HCEC 1CT (cell line): ENCODE data around the gene ARL11.
A peak's percentile ranks its signal among the peaks of the same experiment; 100 is the strongest.

Experiments used
- DNase-seq: peaks from one replicate; pipeline ENCODE4 v3.0.0-alpha.2; 2017

The ARL11 gene

DNA sequence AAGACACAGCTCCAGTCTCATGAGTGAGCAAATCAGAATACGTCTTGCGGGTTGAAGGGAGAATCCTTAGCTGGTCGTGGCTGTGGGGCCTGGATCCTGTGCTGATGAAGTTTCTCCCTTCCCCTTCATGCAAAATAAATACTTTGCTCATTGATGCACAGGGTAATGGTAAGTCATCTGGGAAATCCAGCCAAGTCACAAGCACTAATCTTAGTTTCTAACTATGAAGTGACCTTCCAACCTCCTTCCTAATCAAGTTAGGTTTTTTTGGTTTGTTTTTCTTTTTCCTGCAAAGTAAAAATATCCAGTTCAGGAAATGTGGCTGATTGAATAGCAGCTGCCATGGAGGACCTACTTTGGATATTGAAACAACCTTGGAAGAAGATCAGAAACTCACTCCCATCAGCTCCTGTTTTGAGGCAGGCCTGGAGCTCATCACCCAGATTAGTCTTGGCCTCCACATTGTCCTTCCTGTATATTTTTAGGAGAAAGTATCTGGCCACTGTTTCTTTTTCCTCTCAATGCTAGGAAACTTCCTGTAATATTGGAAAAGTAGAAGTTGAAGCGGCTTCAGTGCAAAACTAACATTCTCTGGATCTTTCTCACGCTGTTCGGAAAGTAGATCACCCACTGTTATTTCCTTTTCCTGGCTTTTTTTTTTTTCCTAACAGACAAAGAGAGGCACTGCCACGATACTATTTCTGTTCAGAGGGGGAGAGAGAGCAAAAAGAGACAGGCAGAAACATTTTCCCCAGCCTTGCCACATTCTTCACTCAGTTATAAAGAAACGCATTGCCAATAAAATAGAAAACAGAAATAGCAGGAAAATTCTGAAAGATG lies 12.3 kb upstream of the ARL11 start:
- no peak for DNase-seq

DNA sequence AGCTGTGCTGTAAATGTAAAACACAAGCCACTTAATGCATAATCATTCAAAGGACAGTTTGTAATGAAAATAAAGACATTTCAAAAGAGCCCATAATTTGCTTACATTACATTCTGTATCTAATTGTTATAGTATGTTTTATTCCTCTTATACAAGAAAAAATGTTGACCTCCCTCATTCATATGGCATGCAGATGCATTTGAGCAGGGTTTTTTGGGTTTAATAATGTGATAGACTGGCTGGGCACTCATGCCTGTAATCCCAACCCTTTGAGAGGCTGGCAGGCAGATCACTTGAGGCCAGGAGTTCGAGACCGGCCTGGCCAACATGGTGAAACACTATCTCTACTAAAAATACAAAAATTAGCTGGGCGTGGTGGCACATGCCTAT lies 11.6 kb upstream of the ARL11 start:
- DNase-seq = no peak

DNA sequence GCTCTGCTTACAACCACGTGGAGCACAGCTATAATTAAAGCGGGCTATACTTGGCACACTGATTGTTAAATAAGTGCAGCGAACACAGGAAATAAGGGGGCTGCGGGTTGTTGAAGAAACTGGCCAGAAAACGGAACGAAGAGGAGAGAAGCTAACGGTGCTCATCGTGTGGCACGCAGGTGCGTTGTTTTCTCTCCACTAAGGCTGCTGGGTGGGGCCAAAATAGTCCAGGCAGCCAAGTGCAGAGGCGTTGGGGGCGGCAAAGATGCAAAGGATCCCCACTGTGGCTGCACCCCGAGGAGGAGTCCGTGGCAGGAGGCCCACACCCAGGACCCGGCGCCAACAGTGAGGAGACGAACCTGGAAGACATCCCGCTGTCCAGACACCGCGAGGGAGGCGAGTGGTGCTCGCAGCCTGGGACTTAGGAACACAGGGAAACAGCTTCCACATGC lies 8.1 kb upstream of the ARL11 start:
- DNase-seq = no peak

DNA sequence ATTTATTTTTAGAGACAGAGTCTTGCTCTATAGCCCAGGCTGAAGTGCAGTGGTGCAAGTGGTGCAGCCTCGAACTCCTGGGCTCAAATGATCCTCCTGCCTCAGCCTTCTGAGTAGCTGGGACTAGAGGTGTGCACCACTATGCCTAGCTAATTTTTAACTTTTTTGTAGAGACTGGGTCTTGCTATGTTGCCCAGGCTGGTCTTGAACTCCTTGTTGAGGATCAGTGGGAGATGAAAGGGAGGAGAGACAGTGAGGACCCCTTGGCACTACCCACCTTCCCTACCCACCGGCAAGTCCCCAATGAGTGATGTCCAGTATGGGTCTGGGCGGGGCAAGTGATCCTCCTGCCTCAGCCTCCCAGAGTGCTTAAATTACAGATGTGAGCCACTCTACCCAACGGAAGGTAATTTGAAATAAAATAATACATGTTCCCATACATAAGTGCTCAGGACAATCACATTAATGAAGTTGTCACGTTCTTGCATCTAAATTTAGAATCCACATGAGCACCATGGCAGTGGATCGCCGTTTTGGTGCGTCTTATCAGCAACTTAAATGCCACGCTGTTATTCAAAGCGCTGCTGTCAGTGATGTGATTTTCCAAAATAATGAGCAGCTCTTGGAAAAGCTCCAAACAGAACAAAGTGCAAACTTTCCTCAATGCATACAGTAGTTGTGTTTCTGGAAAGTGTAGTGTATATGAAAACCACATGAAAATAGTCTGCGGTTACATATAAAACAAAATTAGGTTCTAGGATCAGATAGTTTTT lies 5.9 kb upstream of the ARL11 start:
- DNase-seq = no peak

DNA sequence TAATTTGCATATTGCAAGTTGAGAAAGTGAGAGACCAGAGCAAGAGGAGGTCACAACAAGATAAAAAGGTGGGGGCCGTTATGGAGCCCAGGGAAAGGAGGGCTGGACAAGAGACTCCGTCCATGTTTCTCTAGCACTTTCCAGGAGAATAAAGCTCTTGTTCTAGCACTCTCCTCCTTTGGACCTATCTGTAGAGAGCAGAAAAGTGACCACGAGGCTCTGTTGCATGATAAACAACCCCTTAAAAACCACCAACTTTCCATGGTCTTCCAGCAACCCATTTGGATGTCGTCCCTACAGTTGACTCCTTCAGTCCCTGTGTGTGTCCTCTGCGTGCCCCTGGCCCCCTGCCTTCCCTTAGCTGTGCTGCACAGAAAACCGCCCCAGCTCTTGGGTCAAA lies 4.1 kb upstream of the ARL11 start:
- no peak for DNase-seq

DNA sequence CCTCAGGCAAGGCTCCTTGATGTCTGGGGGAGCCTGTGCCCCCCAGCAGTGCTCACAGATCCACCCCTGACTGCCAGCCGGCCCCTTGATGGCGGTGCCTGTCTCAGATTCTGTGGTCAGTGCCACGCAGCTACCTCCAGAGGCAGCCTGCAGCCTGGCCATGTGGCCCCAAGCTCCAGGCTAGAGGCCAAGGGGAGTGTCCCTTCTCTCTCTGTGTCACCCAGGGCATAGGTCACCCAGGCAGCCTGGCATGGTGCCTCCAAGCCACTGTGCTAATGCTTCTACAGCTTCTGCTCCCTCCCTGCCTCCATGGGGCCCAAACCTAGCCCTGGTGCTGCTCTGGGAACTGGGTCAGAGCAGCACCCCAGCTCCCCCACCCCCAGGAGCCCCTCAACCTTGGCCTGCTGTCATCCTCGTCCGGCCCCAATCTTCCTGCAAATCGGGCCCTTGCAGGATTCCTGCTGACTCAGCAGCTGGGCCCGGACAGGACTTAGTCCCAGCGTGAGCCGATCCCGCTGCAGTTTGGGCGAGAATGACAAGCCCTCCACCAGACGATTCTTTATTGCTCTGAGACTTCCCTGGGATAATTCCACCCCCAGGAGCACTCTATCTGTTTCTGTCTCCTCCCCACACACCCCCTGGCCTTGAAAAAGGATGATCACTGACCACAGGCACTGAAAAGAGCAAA lies 2.8 kb upstream of the ARL11 start:
- DNase-seq = peak; percentile 8

DNA sequence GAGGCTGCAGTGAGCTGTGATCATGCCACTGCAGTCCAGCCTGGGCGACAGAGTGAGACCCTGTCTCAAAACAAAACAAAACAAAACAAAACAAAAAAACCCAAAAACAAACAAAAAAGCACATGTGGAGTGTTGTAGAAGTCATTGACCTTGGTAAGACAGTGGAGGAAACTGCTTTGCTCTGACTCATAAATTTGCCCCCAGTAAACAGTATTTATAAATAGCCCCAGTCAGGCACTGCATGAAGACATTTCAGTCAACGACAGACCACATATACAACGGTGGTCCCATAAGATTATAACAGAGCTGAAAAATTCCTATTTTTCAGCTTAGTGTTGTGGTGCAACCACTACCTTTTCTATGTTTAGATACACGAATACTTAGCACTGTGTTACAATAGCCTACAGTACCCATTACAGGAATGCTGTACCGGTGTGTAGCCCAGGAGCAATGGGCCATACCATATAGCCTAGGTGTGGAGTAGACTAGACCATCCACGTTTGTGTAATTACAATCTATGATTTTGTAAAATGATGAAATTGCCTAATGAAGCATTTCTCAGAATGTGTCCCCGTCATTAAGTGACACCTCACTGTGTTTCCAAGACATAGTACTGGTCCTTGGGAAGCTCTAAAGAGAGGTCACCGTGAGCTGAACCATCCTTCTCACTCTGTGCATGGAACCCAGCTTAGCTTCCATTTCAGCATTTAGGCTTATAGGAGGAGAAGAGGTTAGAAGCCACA lies 1.1 kb downstream of the ARL11 start:
- no peak for DNase-seq

DNA sequence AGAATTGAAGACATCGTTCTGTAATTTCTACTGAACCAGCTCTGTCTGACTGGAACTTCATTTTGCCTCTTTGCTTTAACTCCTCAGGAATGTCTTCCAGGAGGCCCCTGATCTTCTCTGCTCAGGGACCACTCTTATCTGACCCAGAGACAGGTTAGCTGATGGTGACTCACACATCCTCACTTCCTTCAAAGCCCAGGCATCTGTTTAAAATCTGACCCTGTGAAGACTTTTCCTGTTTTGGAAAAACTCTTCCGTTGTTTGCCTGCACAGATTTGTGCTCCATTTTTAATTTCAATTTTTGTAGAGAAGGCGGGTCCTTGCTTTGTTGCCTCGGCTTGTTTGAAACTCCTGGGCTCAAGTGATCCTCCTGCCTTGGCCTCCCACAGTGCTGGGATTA lies 1.6 kb downstream of the ARL11 start:
- DNase-seq = peak; percentile 11

DNA sequence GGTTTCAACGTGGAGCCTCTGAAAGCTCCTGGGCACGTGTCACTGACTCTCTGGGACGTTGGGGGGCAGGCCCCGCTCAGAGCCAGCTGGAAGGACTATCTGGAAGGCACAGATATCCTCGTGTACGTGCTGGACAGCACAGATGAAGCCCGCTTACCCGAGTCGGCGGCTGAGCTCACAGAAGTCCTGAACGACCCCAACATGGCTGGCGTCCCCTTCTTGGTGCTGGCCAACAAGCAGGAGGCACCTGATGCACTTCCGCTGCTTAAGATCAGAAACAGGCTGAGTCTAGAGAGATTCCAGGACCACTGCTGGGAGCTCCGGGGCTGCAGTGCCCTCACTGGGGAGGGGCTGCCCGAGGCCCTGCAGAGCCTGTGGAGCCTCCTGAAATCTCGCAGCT lies 2.3 kb downstream of the ARL11 start:
- DNase-seq = no peak

DNA sequence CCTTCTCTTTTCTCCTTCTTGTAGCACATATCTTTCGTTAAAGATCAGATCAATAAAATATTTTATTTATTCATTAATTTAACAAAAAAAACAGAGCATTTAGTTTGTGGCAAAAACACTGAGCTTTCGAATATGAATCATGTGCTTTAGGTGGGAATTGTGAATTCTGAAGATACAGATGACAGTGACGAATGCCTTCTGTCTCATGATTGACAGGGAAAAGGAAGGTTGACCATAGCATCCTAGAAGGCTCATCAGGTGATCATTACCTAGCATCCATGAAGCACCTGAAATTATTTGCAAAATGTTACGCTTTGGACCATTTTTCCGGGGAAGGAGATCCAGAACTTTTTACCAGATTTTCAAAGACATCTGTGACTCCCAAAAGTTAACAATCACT lies 3.8 kb downstream of the ARL11 start:
- no peak for DNase-seq

DNA sequence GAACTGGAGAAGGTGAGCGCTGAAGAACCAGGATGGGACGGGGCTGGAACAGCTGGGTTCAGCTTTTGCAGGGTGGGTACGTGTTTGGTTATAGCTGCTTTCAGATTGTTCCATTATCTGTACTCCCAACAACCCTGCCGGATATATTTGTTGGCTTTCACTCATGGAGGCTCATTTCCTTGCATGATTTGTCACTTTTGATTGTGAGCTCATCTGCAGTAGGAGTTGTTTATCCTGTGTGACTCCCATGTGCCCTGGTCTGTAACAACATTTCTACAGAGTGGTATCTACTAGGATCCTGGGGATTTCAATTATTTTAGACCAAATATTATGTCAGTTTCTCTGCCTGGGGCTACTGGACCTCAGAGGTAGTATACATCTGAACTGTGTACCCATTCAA lies 5.4 kb downstream of the ARL11 start:
- no peak for DNase-seq

DNA sequence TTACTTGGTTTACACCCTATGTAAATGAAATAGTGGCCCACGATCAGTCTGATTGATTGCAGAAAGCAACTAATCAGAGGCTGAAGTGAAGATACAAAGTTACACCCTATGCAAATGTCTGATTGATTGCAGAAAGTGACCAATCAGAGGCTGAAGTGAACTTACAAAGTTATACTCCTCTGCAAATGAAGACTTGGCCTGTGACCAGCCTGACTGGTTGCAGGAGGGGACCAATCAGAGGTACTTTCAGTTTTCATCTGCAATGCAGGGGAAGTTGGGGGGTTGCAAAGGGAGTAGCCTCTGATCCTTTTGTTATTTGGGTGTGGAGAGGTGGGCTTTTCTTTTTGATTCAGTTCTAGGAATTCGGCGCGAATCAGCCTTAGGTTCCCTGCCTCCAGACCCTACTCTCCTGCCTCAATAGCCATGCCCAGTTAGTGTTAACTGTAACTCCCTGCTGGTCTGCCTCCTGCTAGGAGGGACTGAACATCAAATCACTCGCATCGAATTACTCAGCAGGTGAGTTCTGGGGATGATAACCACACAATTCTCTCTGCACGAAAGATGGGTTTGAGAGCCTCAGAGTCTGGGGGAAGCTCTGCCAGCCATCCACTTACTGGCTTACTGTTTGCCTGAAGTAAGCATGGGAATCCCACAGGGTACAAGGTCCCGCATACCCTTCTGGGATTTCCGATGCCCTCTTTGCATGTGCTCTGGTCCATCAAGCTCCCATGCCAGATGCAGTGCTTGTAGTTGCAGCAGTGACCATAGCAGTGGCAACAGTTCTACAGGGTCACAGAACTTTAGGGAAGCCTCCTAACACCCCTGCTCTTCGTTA lies 7.5 kb downstream of the ARL11 start:
- peak; percentile 15 for DNase-seq

DNA sequence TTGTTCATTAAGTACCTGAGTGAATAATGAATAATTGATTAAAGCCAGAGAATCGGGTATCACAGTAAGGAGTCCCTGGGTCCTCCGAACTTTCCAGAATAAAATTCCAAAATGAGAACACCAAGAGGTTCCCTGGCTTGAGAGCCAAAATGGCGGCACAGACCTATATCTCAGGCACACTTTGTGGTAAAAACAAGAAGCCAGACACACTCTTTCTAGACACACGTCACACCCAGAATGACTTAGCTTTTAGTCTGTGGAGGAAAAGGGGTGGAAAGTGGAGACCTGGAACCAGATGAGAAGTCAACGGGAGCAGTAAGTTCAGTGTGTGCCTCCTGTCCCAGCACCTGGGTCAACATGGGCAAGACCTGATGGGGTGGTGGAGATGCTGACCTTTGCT lies 8.4 kb downstream of the ARL11 start:
- no peak for DNase-seq

DNA sequence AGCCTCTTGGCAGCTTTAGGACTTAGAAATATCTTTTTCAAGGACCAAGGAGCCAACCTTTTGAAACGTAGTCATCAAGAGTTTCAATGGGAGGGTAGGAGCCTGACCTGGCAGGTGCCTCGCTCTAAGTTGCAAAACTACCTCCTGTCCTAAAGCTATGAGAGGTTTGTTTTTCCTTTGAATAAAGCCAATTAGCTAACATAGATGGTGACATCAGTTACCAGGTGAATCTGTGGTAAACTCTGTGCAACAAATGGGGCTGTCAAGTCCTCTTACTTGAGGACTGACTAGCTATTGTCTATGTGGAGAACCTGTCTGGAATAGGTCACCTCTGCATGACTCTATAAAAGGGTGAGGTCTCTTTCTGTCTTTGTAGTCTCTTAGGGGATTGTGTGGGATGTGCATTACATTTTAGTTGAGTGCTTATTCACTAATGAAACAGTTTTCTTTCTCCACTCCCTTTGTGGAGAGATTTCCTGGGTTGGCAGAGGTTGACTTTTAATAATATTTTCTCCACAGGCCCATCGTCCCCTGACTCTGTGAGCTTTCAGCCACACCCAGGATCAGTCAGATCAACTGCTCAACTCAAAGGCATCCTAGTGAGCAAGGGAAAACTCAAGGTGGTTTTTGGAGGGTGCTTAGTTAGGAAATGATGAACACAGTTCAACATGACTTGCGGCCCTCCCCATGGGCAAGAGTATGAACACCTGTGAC lies 9.9 kb downstream of the ARL11 start:
- DNase-seq = no peak

DNA sequence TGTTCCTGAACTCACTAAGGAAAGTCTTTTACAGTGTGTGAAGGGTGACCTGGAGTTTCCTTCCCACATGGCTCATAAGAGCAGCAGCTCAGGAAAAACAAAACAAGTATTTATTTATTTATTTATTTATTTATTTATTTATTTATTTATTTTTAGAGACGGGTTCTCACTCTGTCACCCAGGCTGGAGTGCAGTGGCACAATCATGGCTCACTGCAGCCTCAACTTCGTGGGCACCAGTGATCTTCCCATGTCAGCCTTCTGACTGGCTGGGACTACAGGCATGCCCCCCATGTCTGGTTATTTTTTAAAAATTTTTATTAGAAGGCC lies 10.4 kb downstream of the ARL11 start:
- DNase-seq = no peak

DNA sequence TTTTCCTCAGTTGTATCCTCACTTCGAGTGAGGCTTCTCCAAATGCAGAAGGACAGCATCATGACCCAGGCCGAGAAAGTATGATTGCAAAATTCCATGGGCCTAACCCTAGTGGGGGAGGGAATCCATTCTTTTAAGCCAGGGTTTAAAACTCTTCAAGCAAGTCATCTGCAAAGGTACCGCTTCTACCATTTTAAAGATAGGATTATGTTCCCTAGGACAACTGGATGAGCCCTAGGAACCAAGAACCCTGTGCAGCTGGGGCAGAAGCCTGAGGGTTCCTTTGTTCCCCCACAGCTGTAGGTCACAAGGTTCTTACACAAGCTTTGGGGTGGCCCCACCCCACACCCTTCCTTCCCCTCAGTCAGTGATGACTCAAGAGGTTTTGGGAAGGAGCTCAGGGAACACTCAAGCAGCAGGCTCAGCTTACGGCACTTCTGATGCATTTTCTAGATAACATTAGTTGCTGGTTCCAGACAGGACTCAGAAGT lies 13.5 kb downstream of the ARL11 start:
- peak; percentile 98 for DNase-seq

DNA sequence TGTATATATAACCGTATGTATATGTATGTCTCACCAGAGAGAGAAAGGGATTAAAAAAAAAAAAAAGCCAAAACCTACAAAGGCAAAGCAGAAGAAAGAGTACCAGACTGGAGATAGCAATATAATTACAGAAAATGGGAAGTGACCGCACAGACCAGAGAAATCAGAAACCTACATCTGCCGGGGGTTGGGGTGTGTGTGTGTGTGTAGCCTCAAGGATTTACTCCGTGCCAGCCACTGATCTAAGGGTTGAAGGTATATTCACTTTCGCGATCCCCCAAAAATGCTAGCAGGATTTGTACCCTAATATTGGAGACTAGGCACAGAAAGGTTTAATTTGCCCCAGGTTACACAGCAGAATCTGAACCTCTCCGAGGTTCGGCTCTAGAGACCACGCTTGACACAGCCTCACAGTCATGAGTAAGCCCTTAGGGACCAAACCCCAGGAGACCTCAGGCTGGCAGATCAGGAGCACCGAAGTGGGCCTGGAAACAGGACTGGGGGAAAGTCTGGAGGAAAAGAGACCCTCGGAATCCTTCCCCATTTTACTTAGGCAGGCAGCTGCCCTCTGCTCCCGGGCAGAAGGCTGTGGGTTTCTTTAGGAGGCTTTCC lies 14.8 kb downstream of the ARL11 start:
- no peak for DNase-seq

DNA sequence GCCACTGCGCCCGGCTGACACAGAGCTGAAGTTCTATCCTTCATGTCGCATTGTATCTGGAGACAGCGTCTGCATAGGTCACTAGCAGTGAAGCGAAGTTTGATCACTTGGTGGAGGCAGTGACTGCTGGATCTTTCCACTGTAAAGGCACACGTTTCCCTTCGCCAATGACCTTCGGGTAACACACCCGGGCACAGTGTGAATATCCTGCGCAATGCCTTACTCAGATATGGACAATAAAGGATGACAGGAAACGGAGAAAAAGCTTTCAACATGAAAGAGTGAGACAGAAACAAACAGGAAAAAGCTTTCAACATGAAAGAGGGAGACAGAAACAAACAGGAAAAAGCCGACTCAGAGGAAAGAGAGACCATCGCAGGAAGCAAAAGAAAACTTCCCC lies 17.1 kb downstream of the ARL11 start:
- no peak for DNase-seq

DNA sequence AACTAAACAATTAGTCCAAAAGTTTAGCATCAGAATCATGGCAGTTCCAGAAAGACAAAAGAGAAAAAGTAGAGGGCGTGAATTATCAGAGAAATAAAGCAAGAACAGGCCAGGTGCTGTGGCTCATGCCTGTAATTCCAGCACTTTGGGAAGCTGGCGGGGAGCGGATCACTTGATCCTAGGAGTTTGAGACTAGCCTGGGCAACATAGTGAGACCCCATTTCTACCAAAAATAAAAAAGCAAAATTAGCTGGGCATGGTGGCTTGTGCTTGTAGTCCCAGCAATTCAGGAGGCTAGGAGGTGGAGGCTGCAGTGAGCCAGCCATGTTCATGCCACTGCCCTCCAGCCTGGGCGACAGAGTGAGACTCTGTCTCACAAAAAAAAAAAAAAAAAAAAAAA lies 18.4 kb downstream of the ARL11 start:
- DNase-seq = no peak

DNA sequence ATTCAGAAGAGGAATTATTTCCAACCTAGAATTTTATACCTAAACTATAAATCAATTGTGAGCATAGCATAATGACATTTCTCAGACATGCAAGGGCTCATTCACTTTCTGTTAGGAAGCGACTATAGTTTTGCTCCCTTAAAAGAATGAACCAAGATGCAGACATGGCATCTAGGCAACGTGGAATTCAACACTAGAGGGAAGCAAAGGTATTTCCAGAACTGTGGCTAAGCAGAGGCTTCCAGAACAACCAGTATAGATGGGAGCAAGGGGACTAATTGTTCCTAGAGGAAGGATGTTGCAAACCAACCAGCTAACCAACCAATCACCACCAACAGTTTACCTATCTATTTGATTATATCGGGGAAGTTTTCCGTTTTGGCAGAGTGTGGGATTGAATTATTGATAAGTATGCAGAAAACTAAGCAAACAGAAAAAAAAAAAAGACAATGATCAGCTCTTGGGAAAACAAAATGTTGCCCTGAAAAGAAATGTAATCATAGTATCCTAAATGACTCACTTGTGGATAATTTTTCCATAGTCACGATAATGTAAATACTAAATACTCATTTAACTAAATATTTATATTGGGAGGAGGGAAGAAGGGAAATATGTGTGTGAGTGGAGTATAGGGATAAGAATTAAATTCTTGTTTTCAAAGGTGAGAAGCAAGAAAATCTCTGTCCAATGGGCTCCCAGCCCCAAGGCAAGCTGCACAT lies 21.1 kb downstream of the ARL11 start:
- DNase-seq = peak; percentile 75
